ENCODE data around the gene BUD31.
"Not testable (repeated sequence)": the region's sequence is repeated elsewhere in the genome, so short reads cannot be mapped to it uniquely, and the experiment has no call there.

Gene BUD31

DNA sequence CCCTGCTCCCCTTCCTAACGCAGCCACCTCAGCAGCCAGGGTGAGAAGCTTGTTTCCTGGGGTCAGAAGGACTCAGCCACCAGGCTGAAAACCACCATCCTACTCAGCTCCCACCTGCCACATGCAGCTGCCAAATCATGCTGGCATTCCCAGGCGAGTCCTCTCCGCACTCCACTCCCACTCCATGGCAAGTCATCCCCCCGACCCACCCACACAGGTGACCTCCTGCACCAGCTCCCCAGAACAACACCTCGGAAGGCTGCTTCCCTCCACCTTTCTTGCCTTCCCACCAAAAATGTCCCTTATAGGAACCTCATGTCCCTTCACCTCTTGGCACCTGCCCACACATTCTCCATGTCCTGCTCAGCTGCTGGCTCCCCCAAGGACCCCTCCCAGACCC, 5.0 kb upstream of the BUD31 start:
- peaks cover 10% of the 10 kb centered on the region for H3K4me1 ChIP-seq (ENCODE audit: control insufficient read depth, insufficient read depth, low read length, poor library complexity, severe bottlenecking)
- H3K4me3 ChIP-seq (ENCODE audit: extremely low read depth, insufficient read depth, low read length, poor library complexity, severe bottlenecking): no peak overlapping the region
- peaks cover 70% of the 10 kb centered on the region for H3K36me3 ChIP-seq (ENCODE audit: control insufficient read depth, insufficient read depth, low read length)
- H3K27ac ChIP-seq (ENCODE audit: low read depth, low read length, severe bottlenecking): no peak overlapping the region
- no peaks in the 10 kb centered on the region for H3K9me3 ChIP-seq (ENCODE audit: control insufficient read depth, low read length)
- WGBS, 2 experiments (ENCODE audit: insufficient coverage in 2 of 2): 94 to 100% methylated on average over 4 to 5 of the region's 5 CpGs

DNA sequence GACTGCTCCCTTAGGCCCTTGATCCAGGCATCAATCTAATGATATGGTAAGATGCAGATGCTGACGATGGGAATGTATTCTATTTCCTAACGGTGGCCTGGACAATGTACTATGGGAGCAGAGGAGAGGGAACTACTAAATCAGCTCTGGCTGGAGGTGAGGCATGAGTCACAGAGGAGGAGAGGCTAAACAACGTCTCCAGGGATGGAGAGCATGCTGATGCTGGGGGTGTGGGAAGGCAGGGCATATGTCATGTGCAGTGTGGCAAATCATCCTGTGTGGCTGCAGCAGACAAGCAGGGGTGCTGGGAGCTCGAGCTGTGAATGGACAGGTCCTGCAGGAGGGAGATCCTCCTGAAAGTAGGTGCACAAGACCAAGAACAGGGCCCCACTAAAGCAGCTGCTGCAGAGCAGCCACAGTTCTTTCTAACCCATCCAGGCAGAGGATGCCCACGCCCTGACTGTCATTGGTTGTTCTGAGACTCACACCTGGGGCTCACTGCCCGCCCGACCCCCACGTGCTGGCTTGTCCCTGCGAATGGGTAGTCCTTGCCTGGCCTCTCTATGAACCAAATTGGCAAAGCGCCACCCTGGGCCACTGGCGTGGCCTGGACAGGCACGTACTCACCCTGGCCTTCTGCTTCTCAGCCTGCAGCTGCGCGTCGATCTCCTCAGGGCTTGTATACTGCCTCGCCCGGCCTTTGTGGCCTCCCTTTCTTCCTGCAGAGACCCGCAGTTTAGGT, 4.4 kb upstream of the BUD31 start:
- H3K9me3 ChIP-seq (ENCODE audit: control insufficient read depth, low read length): no peaks in the 10 kb centered on the region
- peaks cover 64% of the 10 kb centered on the region for H3K36me3 ChIP-seq (ENCODE audit: control insufficient read depth, insufficient read depth, low read length)
- peaks cover 10% of the 10 kb centered on the region for H3K4me1 ChIP-seq (ENCODE audit: control insufficient read depth, insufficient read depth, low read length, poor library complexity, severe bottlenecking)
- H3K27ac ChIP-seq (ENCODE audit: low read depth, low read length, severe bottlenecking): no peak overlapping the region
- 95% methylated on average over 16 to 17 of the region's 18 CpGs for WGBS, 2 experiments (ENCODE audit: insufficient coverage in 2 of 2)
- no peak overlapping the region for H3K4me3 ChIP-seq (ENCODE audit: extremely low read depth, insufficient read depth, low read length, poor library complexity, severe bottlenecking)

DNA sequence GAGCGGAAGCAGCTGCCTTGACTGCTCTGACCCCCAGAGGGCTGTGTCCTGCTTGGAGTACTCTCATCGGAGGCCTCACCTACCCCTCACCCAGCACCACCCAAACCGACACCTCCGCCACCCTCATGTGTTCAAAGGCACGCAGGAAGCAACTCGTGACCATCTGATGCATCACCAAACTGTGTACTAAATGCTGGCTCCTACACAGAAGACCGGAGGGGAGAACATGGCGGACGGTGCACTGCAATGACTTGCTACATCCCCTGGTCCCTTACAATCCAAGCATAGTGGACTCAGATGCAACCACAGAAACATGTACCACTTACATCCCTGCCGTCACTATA, 3.8 kb upstream of the BUD31 start:
- H3K27ac ChIP-seq (ENCODE audit: low read depth, low read length, severe bottlenecking): no peak overlapping the region
- H3K4me1 ChIP-seq (ENCODE audit: control insufficient read depth, insufficient read depth, low read length, poor library complexity, severe bottlenecking): peaks cover 10% of the 10 kb centered on the region
- peaks cover 58% of the 10 kb centered on the region for H3K36me3 ChIP-seq (ENCODE audit: control insufficient read depth, insufficient read depth, low read length)
- H3K9me3 ChIP-seq (ENCODE audit: control insufficient read depth, low read length): no peaks in the 10 kb centered on the region
- WGBS, 2 experiments (ENCODE audit: insufficient coverage in 2 of 2): 88 to 91% methylated on average over 7 to 8 of the region's 10 CpGs
- no peak overlapping the region for H3K4me3 ChIP-seq (ENCODE audit: extremely low read depth, insufficient read depth, low read length, poor library complexity, severe bottlenecking)

DNA sequence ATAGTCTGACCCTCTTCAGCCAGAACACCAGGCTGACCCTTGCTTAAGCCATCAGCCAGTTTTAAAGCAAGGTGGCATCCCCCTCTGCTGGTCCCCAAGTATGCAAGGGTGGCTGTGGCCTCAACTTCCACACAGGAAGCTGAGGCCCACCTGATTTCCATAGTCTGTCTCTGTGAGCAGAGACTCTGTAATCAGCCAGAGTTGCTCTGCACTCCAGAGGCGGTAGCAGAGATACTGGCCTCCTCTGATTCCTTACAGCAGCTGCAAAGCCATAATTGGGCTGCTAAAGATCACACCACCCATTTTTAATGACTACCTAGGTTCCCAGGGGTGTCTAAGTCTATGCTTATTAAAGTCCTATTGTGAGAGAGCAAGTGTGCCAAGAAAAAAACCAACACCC, 2.2 kb upstream of the BUD31 start:
- H3K4me3 ChIP-seq (ENCODE audit: extremely low read depth, insufficient read depth, low read length, poor library complexity, severe bottlenecking): peak overlapping the region; percentile 91
- peaks cover 58% of the 10 kb centered on the region for H3K36me3 ChIP-seq (ENCODE audit: control insufficient read depth, insufficient read depth, low read length)
- H3K9me3 ChIP-seq (ENCODE audit: control insufficient read depth, low read length): no peaks in the 10 kb centered on the region
- 86 to 100% methylated on average over 1 of the region's 1 CpG for WGBS, 2 experiments (ENCODE audit: insufficient coverage in 2 of 2)
- no peak overlapping the region for H3K27ac ChIP-seq (ENCODE audit: low read depth, low read length, severe bottlenecking)
- peaks cover 10% of the 10 kb centered on the region for H3K4me1 ChIP-seq (ENCODE audit: control insufficient read depth, insufficient read depth, low read length, poor library complexity, severe bottlenecking)

DNA sequence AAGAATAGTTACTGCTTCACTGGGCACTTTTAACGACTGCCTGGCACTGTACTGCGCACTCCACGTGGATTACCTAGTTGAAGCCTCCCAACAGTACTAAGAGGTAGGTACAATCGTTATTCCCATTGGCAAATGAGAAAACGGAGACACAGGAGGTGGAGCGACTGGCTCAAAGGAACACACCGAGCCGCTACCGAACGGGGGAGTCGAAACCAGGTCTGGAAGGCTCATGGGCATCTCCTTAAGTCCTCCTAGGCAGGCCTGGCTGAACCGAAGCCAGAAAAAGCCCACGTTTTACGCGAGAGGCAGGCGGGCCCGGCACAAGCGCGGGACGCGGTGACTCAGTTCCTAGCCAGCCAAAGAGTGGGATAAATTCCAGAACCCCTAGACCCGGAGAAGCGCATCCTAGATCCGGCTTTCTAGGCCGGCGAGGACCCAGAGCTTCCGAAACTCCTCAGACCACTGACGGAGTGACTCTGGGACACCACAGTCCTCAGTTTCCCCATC, 844 bp upstream of the BUD31 start:
- H3K4me1 ChIP-seq (ENCODE audit: control insufficient read depth, insufficient read depth, low read length, poor library complexity, severe bottlenecking): peaks cover 10% of the 10 kb centered on the region
- H3K4me3 ChIP-seq (ENCODE audit: extremely low read depth, insufficient read depth, low read length, poor library complexity, severe bottlenecking): peak overlapping the region; percentile 91
- H3K36me3 ChIP-seq (ENCODE audit: control insufficient read depth, insufficient read depth, low read length): peaks cover 60% of the 10 kb centered on the region
- WGBS, 2 experiments (ENCODE audit: insufficient coverage in 2 of 2): 0 to 1% methylated on average over 28 of the region's 28 CpGs
- no peaks in the 10 kb centered on the region for H3K9me3 ChIP-seq (ENCODE audit: control insufficient read depth, low read length)
- peak overlapping the region; percentile 100 for H3K27ac ChIP-seq (ENCODE audit: low read depth, low read length, severe bottlenecking)

DNA sequence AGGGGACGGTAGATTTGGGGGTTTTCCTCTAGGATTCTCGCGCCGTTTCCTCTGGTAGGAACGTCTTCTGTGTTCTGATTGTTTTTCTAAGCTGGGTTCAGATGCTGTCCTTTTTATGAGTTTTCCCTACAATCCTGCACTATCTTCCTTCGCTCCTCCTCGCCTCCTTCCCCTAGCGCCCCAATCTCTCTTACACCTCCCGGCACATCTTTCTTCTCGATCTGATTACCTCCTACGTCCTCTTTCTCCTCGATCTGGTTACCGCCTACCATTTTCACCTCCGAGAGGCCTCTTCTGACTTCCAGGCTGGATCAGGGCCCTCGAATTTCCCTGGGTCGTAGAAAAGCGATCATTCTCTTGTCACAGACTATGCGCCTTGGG, 413 bp downstream of the BUD31 start:
- no peaks in the 10 kb centered on the region for H3K9me3 ChIP-seq (ENCODE audit: control insufficient read depth, low read length)
- 0 to 2% methylated on average over 17 of the region's 18 CpGs for WGBS, 2 experiments (ENCODE audit: insufficient coverage in 2 of 2)
- H3K4me1 ChIP-seq (ENCODE audit: control insufficient read depth, insufficient read depth, low read length, poor library complexity, severe bottlenecking): peaks cover 10% of the 10 kb centered on the region
- peak overlapping the region; percentile 91 for H3K4me3 ChIP-seq (ENCODE audit: extremely low read depth, insufficient read depth, low read length, poor library complexity, severe bottlenecking)
- H3K36me3 ChIP-seq (ENCODE audit: control insufficient read depth, insufficient read depth, low read length): peaks cover 60% of the 10 kb centered on the region
- peak overlapping the region; percentile 100 for H3K27ac ChIP-seq (ENCODE audit: low read depth, low read length, severe bottlenecking)

DNA sequence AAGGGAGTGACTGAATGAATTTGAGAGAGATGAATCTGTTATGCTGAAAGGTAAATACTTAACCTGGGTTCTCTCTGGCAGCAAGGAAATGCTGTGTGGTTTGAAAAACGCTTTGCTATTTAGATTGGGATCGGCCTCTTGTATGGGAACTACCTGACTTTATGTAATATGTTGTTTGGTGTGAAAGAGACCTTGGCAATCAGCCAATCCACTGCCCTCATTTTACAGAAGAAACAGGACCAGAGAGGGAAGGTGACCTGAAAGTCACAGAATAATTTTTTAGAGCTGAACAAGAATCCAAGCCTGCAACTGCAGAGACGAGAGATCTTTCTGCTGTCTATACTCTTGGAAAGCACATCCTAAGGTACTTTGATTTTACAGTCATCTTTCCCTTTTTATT, 1.0 kb downstream of the BUD31 start:
- Histone ChIP-seq H3K27ac (ENCODE audit: low read depth, low read length, severe bottlenecking) (no peak overlapping the region), H3K4me1 (ENCODE audit: control insufficient read depth, insufficient read depth, low read length, poor library complexity, severe bottlenecking) (peaks cover 10% of the 10 kb centered on the region), H3K9me3 (ENCODE audit: control insufficient read depth, low read length) (no peaks in the 10 kb centered on the region), H3K4me3 (ENCODE audit: extremely low read depth, insufficient read depth, low read length, poor library complexity, severe bottlenecking) (peak overlapping the region; percentile 91), H3K36me3 (ENCODE audit: control insufficient read depth, insufficient read depth, low read length) (peaks cover 61% of the 10 kb centered on the region)
- 76 to 78% methylated on average over 3 of the region's 3 CpGs for WGBS, 2 experiments (ENCODE audit: insufficient coverage in 2 of 2)

DNA sequence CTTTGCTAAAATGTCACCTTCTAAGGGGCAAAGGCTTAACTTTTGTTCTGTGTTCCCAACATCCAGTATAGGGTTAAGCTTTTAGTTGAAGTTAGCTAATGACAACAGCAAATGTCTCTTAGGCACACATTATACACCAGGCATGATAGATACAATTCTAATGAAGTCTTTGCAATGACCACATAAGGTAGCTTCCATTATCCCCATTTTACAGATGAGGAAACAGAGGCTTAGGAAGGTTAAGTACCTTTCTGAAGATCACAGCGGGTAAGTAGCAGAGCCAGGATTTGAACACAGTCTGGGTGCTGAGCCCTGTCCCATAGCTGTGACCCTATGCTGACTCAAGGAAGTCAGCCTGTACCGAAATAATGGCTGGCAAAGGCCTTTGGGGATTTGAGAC, 1.9 kb downstream of the BUD31 start:
- Histone ChIP-seq H3K27ac (ENCODE audit: low read depth, low read length, severe bottlenecking) (no peak overlapping the region), H3K4me3 (ENCODE audit: extremely low read depth, insufficient read depth, low read length, poor library complexity, severe bottlenecking) (no peak overlapping the region), H3K36me3 (ENCODE audit: control insufficient read depth, insufficient read depth, low read length) (peaks cover 60% of the 10 kb centered on the region), H3K4me1 (ENCODE audit: control insufficient read depth, insufficient read depth, low read length, poor library complexity, severe bottlenecking) (peaks cover 10% of the 10 kb centered on the region), H3K9me3 (ENCODE audit: control insufficient read depth, low read length) (no peaks in the 10 kb centered on the region)
- WGBS, 2 experiments (ENCODE audit: insufficient coverage in 2 of 2): 93 to 100% methylated on average over 2 of the region's 2 CpGs

DNA sequence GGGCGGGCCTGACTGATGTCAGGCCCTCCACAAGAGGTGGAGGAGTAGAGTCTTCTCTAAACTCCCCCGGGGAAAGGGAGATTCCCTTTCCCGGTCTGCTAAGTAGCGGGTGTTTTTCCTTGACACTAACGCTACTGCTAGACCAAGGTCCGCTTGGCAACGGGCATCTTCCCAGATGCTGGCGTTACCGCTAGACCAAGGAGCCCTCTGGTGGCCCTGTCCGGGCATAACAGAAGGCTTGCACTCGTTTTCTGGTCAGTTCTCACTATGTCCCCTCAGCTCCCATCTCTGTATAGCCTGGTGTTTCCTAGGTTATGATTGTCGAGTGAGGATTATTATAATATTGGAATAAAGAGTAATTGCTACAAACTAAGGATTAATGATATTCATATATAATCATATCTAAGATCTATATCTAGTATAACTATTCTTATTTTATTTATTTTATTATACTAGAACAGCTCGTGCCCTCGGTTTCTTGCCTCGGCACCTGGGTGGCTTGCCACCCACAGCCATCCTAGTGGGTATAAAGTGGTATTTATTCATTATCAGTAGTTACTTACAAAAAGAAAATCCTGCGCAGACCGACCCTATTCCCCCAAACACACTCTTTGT, 6.9 kb downstream of the BUD31 start:
- 55 to 61% methylated on average over 9 of the region's 17 CpGs for WGBS, 2 experiments (ENCODE audit: insufficient coverage in 2 of 2)
- not testable (repeated sequence) for H3K9me3 ChIP-seq (ENCODE audit: control insufficient read depth, low read length); H3K4me1 ChIP-seq (ENCODE audit: control insufficient read depth, insufficient read depth, low read length, poor library complexity, severe bottlenecking); H3K27ac ChIP-seq (ENCODE audit: low read depth, low read length, severe bottlenecking); H3K4me3 ChIP-seq (ENCODE audit: extremely low read depth, insufficient read depth, low read length, poor library complexity, severe bottlenecking)
- peaks cover 96% of the 10 kb centered on the region for H3K36me3 ChIP-seq (ENCODE audit: control insufficient read depth, insufficient read depth, low read length)

DNA sequence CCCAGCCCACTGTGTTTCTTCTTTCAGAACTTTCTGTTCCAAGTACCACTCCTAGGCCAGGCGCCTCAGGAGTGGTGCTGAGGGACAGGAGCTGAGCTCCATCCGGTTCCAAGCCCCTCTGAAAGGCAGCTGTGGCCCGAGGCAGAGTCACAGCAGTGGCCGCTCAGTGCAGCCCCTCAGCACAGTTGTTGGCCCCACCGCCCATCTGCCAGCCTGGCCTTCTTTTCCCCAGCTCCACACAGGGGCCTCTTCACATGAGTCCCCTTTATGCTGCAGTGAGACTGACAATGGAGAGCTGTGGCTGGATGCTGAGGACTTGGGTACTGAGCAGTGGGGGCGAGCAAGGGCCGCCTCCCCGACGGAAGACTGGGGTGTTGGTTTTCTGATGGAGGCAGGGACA, 9.5 kb downstream of the BUD31 start:
- H3K36me3 ChIP-seq (ENCODE audit: control insufficient read depth, insufficient read depth, low read length): peaks cover 81% of the 10 kb centered on the region
- H3K9me3 ChIP-seq (ENCODE audit: control insufficient read depth, low read length): no peaks in the 10 kb centered on the region
- WGBS, 2 experiments (ENCODE audit: insufficient coverage in 2 of 2): 96 to 100% methylated on average over 6 to 7 of the region's 9 CpGs
- H3K27ac ChIP-seq (ENCODE audit: low read depth, low read length, severe bottlenecking): no peak overlapping the region
- H3K4me3 ChIP-seq (ENCODE audit: extremely low read depth, insufficient read depth, low read length, poor library complexity, severe bottlenecking): no peak overlapping the region
- no peaks in the 10 kb centered on the region for H3K4me1 ChIP-seq (ENCODE audit: control insufficient read depth, insufficient read depth, low read length, poor library complexity, severe bottlenecking)

All from mesodermal cell (in vitro differentiated cells).